Neuron (in vitro differentiated cells): Measurements from ENCODE around the gene KIF6.

Source experiments
- H2AFZ ChIP-seq: one replicate; pipeline ENCODE4 v1.6.1; 2013; ENCODE audit warnings: low read depth, mild to moderate bottlenecking, inconsistent platforms, low read length, moderate library complexity
- H3K27me3 ChIP-seq: one replicate; pipeline ENCODE4 v1.6.1; 2013; ENCODE audit warnings: low read length; ENCODE audit not compliant: insufficient read depth
- H3K36me3 ChIP-seq: one replicate; pipeline ENCODE4 v1.6.1; 2013; ENCODE audit warnings: low read length; ENCODE audit not compliant: insufficient read depth
- H3K4me1 ChIP-seq: one replicate; pipeline ENCODE4 v1.6.1; 2013; ENCODE audit warnings: low read length; ENCODE audit not compliant: insufficient read depth
- H3K4me3 ChIP-seq: 2 replicates; pipeline ENCODE4 v1.5.1; 2013; ENCODE audit warnings: mild to moderate bottlenecking, low read length, moderate library complexity
- H3K9me3 ChIP-seq: one replicate; pipeline ENCODE4 v1.6.1; 2013; ENCODE audit warnings: low read length

The KIF6 gene

DNA sequence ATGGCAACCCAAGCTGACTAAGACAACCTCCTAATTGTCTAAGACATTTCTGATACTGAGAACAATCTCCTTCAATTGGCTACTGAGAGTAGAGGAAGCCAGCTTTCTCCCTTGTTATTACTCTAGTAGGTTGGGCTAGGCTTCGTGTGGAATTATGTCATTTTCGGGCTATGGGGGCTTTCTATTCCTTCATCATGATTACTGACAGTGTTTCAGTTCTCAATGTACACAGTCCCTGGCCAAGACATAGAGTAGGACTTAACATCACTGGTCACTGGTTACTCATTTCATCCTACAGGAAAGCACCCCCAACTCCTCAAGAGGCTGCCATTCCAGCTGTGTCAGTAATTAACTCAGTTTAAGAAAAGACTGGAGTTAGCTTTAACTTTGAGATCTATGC, 100.0 kb downstream of the KIF6 start:
- Histone ChIP-seq H3K9me3 (no peaks in the 10 kb centered on the region), H3K4me1 (no peaks in the 10 kb centered on the region), H3K27me3 (no peaks in the 10 kb centered on the region), H3K4me3 (no peak overlapping the region), H2AFZ (no peak overlapping the region), H3K36me3 (no peaks in the 10 kb centered on the region)

- Histone ChIP-seq H3K27me3 (no peaks in the 10 kb centered on the region), H3K9me3 (no peaks in the 10 kb centered on the region), H3K36me3 (no peaks in the 10 kb centered on the region), H3K4me3 (no peak overlapping the region), H3K4me1 (no peaks in the 10 kb centered on the region), H2AFZ (no peak overlapping the region)
Observed at GRCh38 chr6:39623750-39624149, 101.5 kb downstream of the KIF6 start.

- Histone ChIP-seq H3K36me3 (no peaks in the 10 kb centered on the region), H3K27me3 (no peaks in the 10 kb centered on the region), H3K4me1 (peaks cover 23% of the 10 kb centered on the region), H2AFZ (no peak overlapping the region), H3K9me3 (no peaks in the 10 kb centered on the region), H3K4me3 (no peak overlapping the region)
Observed at GRCh38 chr6:39617520-39617919, 107.7 kb downstream of the KIF6 start.

DNA sequence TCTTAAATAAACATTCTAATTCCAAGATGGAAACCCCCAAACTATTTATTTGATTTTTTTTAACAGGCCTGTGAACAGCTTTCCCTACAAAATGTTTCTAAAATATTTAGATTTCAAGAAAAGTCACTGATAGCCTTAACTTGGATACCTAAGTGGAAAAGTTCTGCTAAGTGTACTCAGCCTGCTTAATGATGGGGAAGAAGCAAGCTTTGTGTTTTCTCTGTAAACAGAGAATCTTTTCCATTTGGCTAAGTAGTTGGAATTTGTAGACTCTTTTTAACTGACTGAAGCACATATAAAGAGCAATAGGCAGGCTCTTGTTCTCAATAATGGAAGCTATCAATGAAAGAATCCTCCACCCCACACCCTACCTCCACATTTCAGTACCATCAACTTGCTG, 108.2 kb downstream of the KIF6 start:
- Histone ChIP-seq H3K9me3 (no peaks in the 10 kb centered on the region), H3K36me3 (no peaks in the 10 kb centered on the region), H3K4me1 (peaks cover 23% of the 10 kb centered on the region), H2AFZ (no peak overlapping the region), H3K27me3 (no peaks in the 10 kb centered on the region), H3K4me3 (no peak overlapping the region)

DNA sequence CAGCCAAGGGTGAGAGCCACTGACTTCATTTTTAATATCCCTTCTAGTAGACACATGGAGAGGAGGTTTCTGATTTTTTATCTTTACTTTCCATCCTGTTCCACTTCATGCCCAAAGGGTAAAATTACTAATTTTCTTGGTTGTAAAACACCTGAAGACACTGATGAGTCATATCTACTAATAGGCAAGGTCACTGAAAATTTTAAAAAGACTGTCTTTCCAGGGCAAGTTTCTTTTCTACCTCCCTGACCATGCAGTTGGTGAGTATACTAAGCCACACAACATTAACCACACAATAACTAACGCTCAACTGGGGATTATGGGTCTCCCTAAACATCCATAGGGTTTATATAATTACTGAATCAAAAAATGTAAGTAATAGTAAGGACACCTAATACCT, 109.6 kb downstream of the KIF6 start:
- H3K27me3 ChIP-seq, result no peaks in the 10 kb centered on the region
- no peak overlapping the region for H2AFZ ChIP-seq
- H3K36me3 ChIP-seq, result no peaks in the 10 kb centered on the region
- peaks cover 27% of the 10 kb centered on the region for H3K4me1 ChIP-seq
- H3K9me3 ChIP-seq, result no peaks in the 10 kb centered on the region
- no peak overlapping the region for H3K4me3 ChIP-seq

- no peak overlapping the region for H2AFZ ChIP-seq
- no peaks in the 10 kb centered on the region for H3K9me3 ChIP-seq
- peaks cover 36% of the 10 kb centered on the region for H3K4me1 ChIP-seq
- no peaks in the 10 kb centered on the region for H3K36me3 ChIP-seq
- H3K27me3 ChIP-seq, result no peaks in the 10 kb centered on the region
- H3K4me3 ChIP-seq, result no peak overlapping the region
Observed at GRCh38 chr6:39614393-39614950, 110.7 kb downstream of the KIF6 start.

GRCh38 chr6:39610221-39610620, 115.0 kb downstream of the KIF6 start:
- Histone ChIP-seq H2AFZ (no peak overlapping the region), H3K36me3 (no peaks in the 10 kb centered on the region), H3K27me3 (no peaks in the 10 kb centered on the region), H3K9me3 (no peaks in the 10 kb centered on the region), H3K4me1 (peaks cover 15% of the 10 kb centered on the region), H3K4me3 (no peak overlapping the region)

GRCh38 chr6:39608652-39609345, 116.4 kb downstream of the KIF6 start:
- Histone ChIP-seq H3K27me3 (no peaks in the 10 kb centered on the region), H3K36me3 (no peaks in the 10 kb centered on the region), H3K9me3 (no peaks in the 10 kb centered on the region), H3K4me1 (peaks cover 15% of the 10 kb centered on the region), H2AFZ (no peak overlapping the region), H3K4me3 (no peak overlapping the region)

GRCh38 chr6:39602601-39603519, 122.3 kb downstream of the KIF6 start:
- no peaks in the 10 kb centered on the region for H3K4me1 ChIP-seq
- H3K36me3 ChIP-seq, result no peaks in the 10 kb centered on the region

DNA sequence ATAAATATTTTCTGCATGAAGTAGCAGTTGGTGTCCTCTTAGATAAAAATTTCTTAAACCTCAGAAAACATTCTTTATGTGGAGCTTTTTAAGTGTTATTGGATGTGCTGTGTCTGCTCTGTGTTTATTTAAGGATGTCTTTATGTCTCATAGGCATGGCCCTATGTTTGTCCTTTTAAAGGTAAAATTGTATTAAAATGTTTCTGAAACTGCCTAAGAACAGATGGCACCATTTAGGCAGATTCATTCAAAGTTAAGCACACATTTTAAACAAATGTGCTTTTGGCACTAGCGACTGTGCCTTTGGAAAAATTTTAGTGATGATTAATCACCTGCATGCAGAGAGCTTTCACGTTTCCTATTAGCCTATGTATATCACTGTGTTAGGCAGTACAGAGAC, 125.2 kb downstream of the KIF6 start:
- Histone ChIP-seq H2AFZ (no peak overlapping the region), H3K4me3 (no peak overlapping the region)

More at GRCh38 chr6:39602601-39603519, 122.3 kb downstream of the KIF6 start:
- no peaks in the 10 kb centered on the region for H3K27me3 ChIP-seq
- H2AFZ ChIP-seq, result no peak overlapping the region
- H3K9me3 ChIP-seq, result no peaks in the 10 kb centered on the region
- no peak overlapping the region for H3K4me3 ChIP-seq

DNA sequence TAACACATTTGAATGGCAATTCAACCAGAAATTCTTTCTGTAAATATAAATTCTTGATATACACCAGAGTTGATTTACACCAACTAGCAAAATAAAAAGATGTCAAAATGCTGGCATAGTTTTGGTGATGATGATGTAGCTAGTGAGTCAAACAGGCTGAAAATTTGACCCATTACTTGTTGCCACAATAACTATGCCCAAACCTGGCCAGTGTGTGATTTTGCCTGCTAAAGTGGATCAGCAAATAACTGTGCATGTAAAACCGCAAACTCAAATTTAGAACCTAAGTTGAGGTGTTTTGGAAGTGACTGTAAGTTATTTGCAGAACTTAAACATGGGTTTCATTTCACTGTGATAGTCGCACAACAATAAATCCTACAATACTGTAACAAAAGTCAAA, 125.9 kb downstream of the KIF6 start:
- Histone ChIP-seq H3K4me3 (no peak overlapping the region), H3K27me3 (no peaks in the 10 kb centered on the region), H3K36me3 (no peaks in the 10 kb centered on the region)

More for the DNA sequence above, 125.2 kb downstream of the KIF6 start:
- H3K36me3 ChIP-seq, result no peaks in the 10 kb centered on the region
- no peaks in the 10 kb centered on the region for H3K9me3 ChIP-seq
- H3K27me3 ChIP-seq, result no peaks in the 10 kb centered on the region
- no peaks in the 10 kb centered on the region for H3K4me1 ChIP-seq

DNA sequence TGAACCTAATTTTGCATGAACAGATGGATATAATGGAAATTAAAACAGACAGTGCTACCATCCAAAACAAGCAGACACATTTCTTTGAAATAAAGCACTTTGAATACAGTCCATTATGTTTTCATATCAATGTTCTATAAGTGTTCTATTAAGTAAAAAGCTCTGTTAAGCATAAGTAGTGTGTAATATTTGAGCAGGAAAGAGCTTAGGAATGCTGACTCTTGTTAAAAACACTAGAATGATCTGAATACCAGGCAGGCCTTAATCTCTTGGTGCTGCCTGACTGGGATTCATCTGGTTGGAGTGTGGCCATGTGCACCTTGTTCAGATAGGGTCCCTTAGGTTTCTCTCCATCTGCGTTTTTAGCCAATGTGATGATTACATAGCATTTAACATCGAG, 130.9 kb downstream of the KIF6 start:
- no peaks in the 10 kb centered on the region for H3K36me3 ChIP-seq
- H3K4me3 ChIP-seq, result no peak overlapping the region
- no peaks in the 10 kb centered on the region for H3K9me3 ChIP-seq
- H3K27me3 ChIP-seq, result no peaks in the 10 kb centered on the region
- no peak overlapping the region for H2AFZ ChIP-seq
- H3K4me1 ChIP-seq, result no peaks in the 10 kb centered on the region

More for the DNA sequence above, 125.9 kb downstream of the KIF6 start:
- Histone ChIP-seq H3K9me3 (no peaks in the 10 kb centered on the region), H3K4me1 (no peaks in the 10 kb centered on the region), H2AFZ (no peak overlapping the region)

DNA sequence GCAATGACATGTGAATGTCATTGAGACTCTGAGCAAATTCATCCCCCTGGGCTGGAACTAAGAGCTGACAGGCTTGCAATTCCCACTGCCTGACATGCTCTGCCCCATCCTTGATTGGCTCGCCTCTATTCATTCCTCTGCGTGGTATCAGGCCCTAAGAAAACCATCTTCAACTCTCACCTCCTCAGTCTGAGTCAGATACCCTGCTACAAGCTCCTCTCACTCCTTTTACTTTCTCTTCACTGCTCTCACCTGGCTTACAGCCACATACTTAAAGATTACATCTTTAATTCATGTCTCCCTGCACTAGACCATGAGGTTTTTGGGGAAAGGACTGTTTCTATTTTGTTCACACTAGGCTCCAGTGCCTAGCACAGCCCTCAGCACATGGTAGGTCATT, 131.6 kb downstream of the KIF6 start:
- Histone ChIP-seq H3K4me3 (no peak overlapping the region), H3K27me3 (no peaks in the 10 kb centered on the region), H2AFZ (no peak overlapping the region), H3K36me3 (no peaks in the 10 kb centered on the region), H3K4me1 (no peaks in the 10 kb centered on the region), H3K9me3 (no peaks in the 10 kb centered on the region)
